SK-N-MC (cell line): ENCODE measurements around the gene KRT75.

ENCODE experiments used
- DNase-seq: peaks from one replicate; pipeline ENCODE4 v3.0.0-alpha.2; 2011; ENCODE audit warnings: low read depth, low spot score
- H3K27ac ChIP-seq: fragments of 200-600 bp; sonication (generic); 2 replicates; pipeline ENCODE4 v1.5.1; 2016; ENCODE audit warnings: mixed run types
- H3K36me3 ChIP-seq: fragments of 200-600 bp; sonication (generic); 2 replicates; pipeline ENCODE4 v1.6.1; 2017; ENCODE audit warnings: antibody characterized with exemption, low read length, mixed read lengths; ENCODE audit not compliant: insufficient read depth
- H3K4me3 ChIP-seq: fragments of 200-600 bp; sonication (generic); 2 replicates; pipeline ENCODE4 v1.5.1; 2016
- H3K9ac ChIP-seq: fragments of 200-600 bp; sonication (generic); 2 replicates; pipeline ENCODE4 v1.8.0; 2017; ENCODE audit warnings: mixed run types, mixed read lengths; ENCODE audit not compliant: insufficient read length
- H3K9me3 ChIP-seq: fragments of 200-600 bp; sonication (generic); 2 replicates; pipeline ENCODE4 v1.6.1; 2017; ENCODE audit warnings: low read depth, mild to moderate bottlenecking, antibody characterized with exemption, low read length, moderate library complexity, mixed read lengths
- EZH2 ChIP-seq: fragments of 200-600 bp; sonication (generic); IDR thresholded peaks from one replicate; pipeline ENCODE4 v1.6.1; 2017; ENCODE audit warnings: antibody characterized with exemption
- FOXP2 ChIP-seq: optimal IDR thresholded peaks from 2 replicates; pipeline ENCODE3; 2011; ENCODE audit warnings: mild to moderate bottlenecking, moderate library complexity; ENCODE audit not compliant: insufficient read depth; ENCODE audit errors: extremely low read length, control extremely low read depth
- POLR2AphosphoS5 ChIP-seq: IDR thresholded peaks from 2 replicates; pipeline ENCODE4 v1.6.1; 2012; ENCODE audit warnings: mild to moderate bottlenecking, low read depth, low read length, borderline replicate concordance

The KRT75 gene

GRCh38 chr12:52436828-52437474 lies 2.8 kb upstream of the KRT75 start:
- no peak for DNase-seq
- TF ChIP-seq FOXP2 = no peak
- no peak for TF ChIP-seq EZH2
- TF ChIP-seq POLR2AphosphoS5 = no peak
- H3K9me3 ChIP-seq = no peaks in the 10 kb centered on the region
- H3K9ac ChIP-seq = no peak overlapping the region
- no peak overlapping the region for H3K4me3 ChIP-seq
- H3K36me3 ChIP-seq = no peaks in the 10 kb centered on the region
- no peak overlapping the region for H3K27ac ChIP-seq

DNA sequence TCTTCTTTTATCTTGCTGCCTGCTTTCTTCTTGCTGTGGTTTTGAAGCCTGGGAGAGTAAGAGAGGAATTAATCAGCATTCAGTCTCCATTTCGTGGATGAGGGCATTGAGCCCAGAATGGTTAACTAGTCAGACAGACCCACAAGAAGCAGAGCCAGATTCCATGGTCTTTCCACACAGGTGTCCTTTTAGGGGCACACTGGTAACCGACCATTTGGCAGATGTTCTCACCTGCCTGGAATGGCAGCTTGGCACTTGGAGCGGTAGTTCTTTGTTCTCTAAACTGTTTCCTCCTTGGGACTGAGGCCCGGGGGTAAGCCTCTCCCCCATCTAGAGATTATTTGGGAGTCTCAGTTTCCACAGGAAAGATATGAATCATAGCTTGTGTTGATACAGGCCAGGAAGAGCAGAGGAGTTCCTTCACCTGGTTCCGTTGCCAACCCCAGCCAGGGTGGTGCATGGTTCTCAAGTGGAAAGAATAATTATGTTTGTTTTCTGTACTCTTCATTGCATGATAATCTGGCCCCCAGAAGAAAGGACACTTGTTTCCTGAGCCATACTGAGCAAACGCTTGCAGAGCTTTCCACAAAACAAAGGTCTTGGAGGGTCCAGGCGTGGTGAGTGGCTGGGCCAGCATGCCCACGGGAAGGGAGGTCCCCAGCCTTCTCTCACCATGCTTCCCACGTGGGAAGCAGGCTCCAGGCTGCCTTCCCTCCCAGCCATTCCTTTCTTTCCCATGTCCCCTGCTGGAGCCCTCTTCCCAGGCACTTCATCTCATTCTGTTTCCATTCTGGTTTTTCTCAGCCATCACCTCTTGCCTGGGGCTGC lies 2.0 kb upstream of the KRT75 start:
- H3K27ac ChIP-seq = no peak overlapping the region

DNA sequence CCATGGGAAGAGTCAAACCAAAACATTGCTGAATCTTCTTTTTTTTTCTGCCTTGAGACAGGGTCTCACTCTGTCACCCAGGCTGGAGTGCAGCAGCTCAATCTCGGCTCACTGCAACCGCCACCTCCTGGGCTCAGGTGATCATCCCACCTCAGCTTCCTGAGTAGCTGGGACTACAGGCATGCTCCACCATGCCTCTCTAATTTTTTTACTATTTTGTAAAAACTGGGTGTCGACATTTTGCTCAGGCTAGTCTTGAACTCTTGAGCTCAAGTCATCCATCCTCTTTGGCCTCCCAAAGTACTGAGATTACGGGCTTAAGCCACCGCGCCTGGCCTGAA lies 1.5 kb upstream of the KRT75 start:
- Histone ChIP-seq H3K4me3 (no peak overlapping the region), H3K9ac (no peak overlapping the region), H3K36me3 (no peaks in the 10 kb centered on the region), H3K27ac (no peak overlapping the region), H3K9me3 (no peaks in the 10 kb centered on the region)
- TF ChIP-seq FOXP2 (no peak), POLR2AphosphoS5 (no peak), EZH2 (no peak)
- no peak for DNase-seq

More for the DNA sequence above, 2.0 kb upstream of the KRT75 start:
- no peak overlapping the region for H3K4me3 ChIP-seq
- no peak for DNase-seq
- H3K36me3 ChIP-seq = no peaks in the 10 kb centered on the region
- no peak for TF ChIP-seq EZH2
- TF ChIP-seq POLR2AphosphoS5 = no peak
- TF ChIP-seq FOXP2 = no peak
- no peak overlapping the region for H3K9ac ChIP-seq
- H3K9me3 ChIP-seq = no peaks in the 10 kb centered on the region

- TF ChIP-seq FOXP2 (no peak), POLR2AphosphoS5 (no peak), EZH2 (no peak)
- H3K9me3 ChIP-seq = no peaks in the 10 kb centered on the region
- no peak overlapping the region for H3K9ac ChIP-seq
- no peaks in the 10 kb centered on the region for H3K36me3 ChIP-seq
- H3K27ac ChIP-seq = no peak overlapping the region
- H3K4me3 ChIP-seq = no peak overlapping the region
- DNase-seq = no peak
Measured at GRCh38 chr12:52434760-52435530, 774 bp upstream of the KRT75 start.

GRCh38 chr12:52433501-52434080 lies 580 bp downstream of the KRT75 start:
- no peak overlapping the region for H3K4me3 ChIP-seq
- no peak overlapping the region for H3K9ac ChIP-seq
- no peaks in the 10 kb centered on the region for H3K36me3 ChIP-seq
- H3K27ac ChIP-seq = no peak overlapping the region
- TF ChIP-seq EZH2 (no peak), FOXP2 (no peak), POLR2AphosphoS5 (no peak)
- no peak for DNase-seq
- no peaks in the 10 kb centered on the region for H3K9me3 ChIP-seq

DNA sequence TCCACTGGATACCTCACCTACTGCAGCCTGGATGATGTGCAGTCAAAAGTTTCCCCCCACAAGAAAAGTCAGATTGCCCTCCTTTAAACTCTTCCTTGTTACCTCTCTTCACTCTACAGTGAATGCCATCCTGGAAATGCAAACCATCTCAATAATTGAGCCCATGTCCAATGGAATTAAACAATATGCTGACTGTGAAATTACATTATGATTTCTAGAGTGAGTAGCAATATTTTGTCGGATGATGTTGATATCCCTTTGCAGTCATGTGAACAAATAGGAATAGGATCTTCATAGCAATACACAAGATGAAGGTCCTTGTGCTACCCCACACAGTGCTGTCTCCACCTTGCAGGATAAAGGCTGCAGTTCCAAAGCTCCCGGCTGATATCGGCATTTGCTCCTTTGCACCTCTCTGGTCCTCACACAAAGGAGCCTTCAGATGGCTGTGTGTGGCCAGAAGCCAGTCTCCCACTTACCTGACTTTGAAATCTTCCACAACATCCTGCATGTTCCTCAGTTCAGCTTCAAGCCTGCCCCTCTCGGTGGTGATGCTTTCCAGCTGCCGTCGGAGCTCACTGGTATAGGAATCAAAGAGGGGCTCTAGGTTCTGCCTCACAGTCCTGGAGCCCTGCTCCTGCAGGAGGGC lies 1.5 kb downstream of the KRT75 start:
- no peak overlapping the region for H3K9ac ChIP-seq
- TF ChIP-seq FOXP2 (no peak), EZH2 (no peak), POLR2AphosphoS5 (no peak)
- H3K27ac ChIP-seq = no peak overlapping the region

GRCh38 chr12:52428121-52428520 lies 6.0 kb downstream of the KRT75 start:
- Histone ChIP-seq H3K4me3 (no peak overlapping the region), H3K27ac (no peak overlapping the region), H3K9me3 (no peaks in the 10 kb centered on the region), H3K9ac (no peak overlapping the region), H3K36me3 (no peaks in the 10 kb centered on the region)
- TF ChIP-seq EZH2 (no peak), FOXP2 (no peak), POLR2AphosphoS5 (no peak)
- no peak for DNase-seq

More for the DNA sequence above, 1.5 kb downstream of the KRT75 start:
- Histone ChIP-seq H3K9me3 (no peaks in the 10 kb centered on the region), H3K4me3 (no peak overlapping the region), H3K36me3 (no peaks in the 10 kb centered on the region)
- DNase-seq = no peak
